ENCODE data around the gene MANF. TPM values are rescaled to one million over a fixed set of nuclear protein-coding genes. Genes with fewer than 3 reads are reported as not detected.
A peak's percentile ranks its signal among the peaks of the same experiment; 100 is the strongest.

MANF gene
- total and polyA plus RNA-seq, 4 donors = 40.1 to 173 (median 86.7) TPM

- 58 to 74% methylated on average over 8 of the region's 8 CpGs for WGBS, 2 donors
- ATAC-seq (ENCODE audit: insufficient read depth, low FRiP score) = no peak
- no peak for DNase-seq
These were observed 5.2 kb upstream of the MANF start for GRCh38 chr3:51379746-51380455.

GRCh38 chr3:51380601-51381332, 4.3 kb upstream of the MANF start:
- Histone ChIP-seq H3K4me3 (no peak overlapping the region), H3K9me3 (ENCODE audit: control insufficient read depth in 4 of 4, insufficient read depth in 3 of 4, low read length in 3 of 4) (no peaks in the 10 kb centered on the region), H3K36me3 (ENCODE audit: control insufficient read depth in 4 of 4, insufficient read depth in 4 of 4, low read length in 4 of 4) (peaks cover 0 to 8% (median 0%) of the 10 kb centered on the region in 4 donors), H3K27ac (ENCODE audit: low read depth in 1 of 2, low read length in 1 of 2) (no peak overlapping the region), H3K4me1 (ENCODE audit: control insufficient read depth in 5 of 5, insufficient read depth in 5 of 5, low read length in 5 of 5) (peaks cover 0 to 11% (median 0%) of the 10 kb centered on the region in 5 donors), H3K27me3 (ENCODE audit: control insufficient read depth in 3 of 3, insufficient read depth in 3 of 3, low read length in 2 of 3) (no peaks in the 10 kb centered on the region), H3K9ac (ENCODE audit: insufficient read depth in 1 of 2, low read length in 2 of 2) (no peak overlapping the region)
- ATAC-seq (ENCODE audit: insufficient read depth, low FRiP score) (no peak), DNase-seq (peak in 1 of 3 donors; percentile 7)
- no peak for TF ChIP-seq CTCF (IDR thresholded peaks at IDR 0.05; ENCODE audit: control extremely low read depth, extremely low read depth)
- WGBS, 2 donors = 88 to 94% methylated on average over 15 of the region's 15 CpGs

More at GRCh38 chr3:51379746-51380455, 5.2 kb upstream of the MANF start:
- H3K9ac ChIP-seq (ENCODE audit: insufficient read depth in 1 of 2, low read length in 2 of 2) = no peak overlapping the region
- no peaks in the 10 kb centered on the region for H3K27me3 ChIP-seq (ENCODE audit: control insufficient read depth in 3 of 3, insufficient read depth in 3 of 3, low read length in 2 of 3)
- no peak overlapping the region for H3K27ac ChIP-seq (ENCODE audit: low read depth in 1 of 2, low read length in 1 of 2)
- H3K4me1 ChIP-seq (ENCODE audit: control insufficient read depth in 5 of 5, insufficient read depth in 5 of 5, low read length in 5 of 5) = peaks cover 0 to 10% (median 0%) of the 10 kb centered on the region in 5 donors
- peaks cover 0 to 6% (median 0%) of the 10 kb centered on the region in 4 donors for H3K36me3 ChIP-seq (ENCODE audit: control insufficient read depth in 4 of 4, insufficient read depth in 4 of 4, low read length in 4 of 4)
- H3K4me3 ChIP-seq = no peak overlapping the region
- no peak for TF ChIP-seq CTCF (IDR thresholded peaks at IDR 0.05; ENCODE audit: control extremely low read depth, extremely low read depth)
- H3K9me3 ChIP-seq (ENCODE audit: control insufficient read depth in 4 of 4, insufficient read depth in 3 of 4, low read length in 3 of 4) = no peaks in the 10 kb centered on the region

- Histone ChIP-seq H3K4me1 (ENCODE audit: control insufficient read depth in 5 of 5, insufficient read depth in 5 of 5, low read length in 5 of 5) (peaks cover 0 to 17% (median 0%) of the 10 kb centered on the region in 5 donors), H3K9me3 (ENCODE audit: control insufficient read depth in 4 of 4, insufficient read depth in 3 of 4, low read length in 3 of 4) (no peaks in the 10 kb centered on the region), H3K9ac (ENCODE audit: insufficient read depth in 1 of 2, low read length in 2 of 2) (no peak overlapping the region), H3K27me3 (ENCODE audit: control insufficient read depth in 3 of 3, insufficient read depth in 3 of 3, low read length in 2 of 3) (no peaks in the 10 kb centered on the region), H3K4me3 (no peak overlapping the region), H3K36me3 (ENCODE audit: control insufficient read depth in 4 of 4, insufficient read depth in 4 of 4, low read length in 4 of 4) (peaks cover 0 to 8% (median 1%) of the 10 kb centered on the region in 4 donors), H3K27ac (ENCODE audit: low read depth in 1 of 2, low read length in 1 of 2) (no peak overlapping the region)
- ATAC-seq (ENCODE audit: insufficient read depth, low FRiP score) (no peak), DNase-seq (peak in 1 of 3 donors; percentile 11)
- TF ChIP-seq CTCF (IDR thresholded peaks at IDR 0.05; ENCODE audit: control extremely low read depth, extremely low read depth) = no peak
- WGBS, 2 donors = 92 to 94% methylated on average over 18 of the region's 18 CpGs
These were observed 3.8 kb upstream of the MANF start for GRCh38 chr3:51381333-51381705.
